Renal cortex interstitium (tissue), 11 donors: ENCODE measurements around the gene ZNF319. TPM values are rescaled to one million over a fixed set of nuclear protein-coding genes. Genes with fewer than 3 reads are reported as not detected.
A peak's percentile ranks its signal among the peaks of the same experiment; 100 is the strongest.
"Not testable (repeated sequence)": the region's sequence is repeated elsewhere in the genome, so short reads cannot be mapped to it uniquely, and the experiment has no call there.

Source experiments
- DNase-seq, 11 donors: peaks; one replicate each; pipeline ENCODE4 v3.0.0-alpha.2; 2013; ENCODE audit warnings: low read depth in 9 of 11, low spot score in 4 of 11; ENCODE audit errors: extremely low read depth in 1 of 11
- polyA plus RNA-seq, 3 donors: library from polyadenylated mRNA; unstranded; fragments of 120-200 nt; gene quantifications; one replicate each; pipeline ENCODE4 v1.2.1, GENCODE V29; 2013; ENCODE audit not compliant: insufficient read length in 3 of 3

ZNF319 gene
- polyA plus RNA-seq, 3 donors, result 9.2 to 12.8 (median 9.9) TPM

- DNase-seq, result not testable (repeated sequence)
These were observed 4.3 kb upstream of the ZNF319 start for GRCh38 chr16:58004736-58005135.

GRCh38 chr16:58002936-58003335 is 2.5 kb upstream of the ZNF319 start:
- no peak for DNase-seq

DNA sequence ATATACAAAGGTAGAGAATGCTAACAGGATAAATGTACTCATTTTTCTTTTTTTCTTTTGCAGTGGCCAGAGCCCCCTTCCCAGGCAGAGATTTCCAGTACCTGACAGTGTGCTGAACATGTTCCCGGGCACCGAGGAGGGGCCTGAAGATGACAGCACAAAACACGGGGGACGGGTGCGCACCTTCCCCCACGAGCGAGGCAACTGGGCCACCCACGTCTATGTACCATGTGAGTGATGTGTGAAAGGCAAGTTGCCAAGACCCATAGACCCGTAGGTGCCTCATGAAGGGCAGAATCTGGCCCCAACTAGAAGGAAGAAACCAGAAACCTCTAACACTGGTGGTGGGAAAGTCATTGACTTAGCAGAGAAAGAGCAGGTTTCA is 1.9 kb upstream of the ZNF319 start:
- no peak for DNase-seq

- no peak for DNase-seq
These were observed 1.4 kb upstream of the ZNF319 start for GRCh38 chr16:58001781-58002415.

DNA sequence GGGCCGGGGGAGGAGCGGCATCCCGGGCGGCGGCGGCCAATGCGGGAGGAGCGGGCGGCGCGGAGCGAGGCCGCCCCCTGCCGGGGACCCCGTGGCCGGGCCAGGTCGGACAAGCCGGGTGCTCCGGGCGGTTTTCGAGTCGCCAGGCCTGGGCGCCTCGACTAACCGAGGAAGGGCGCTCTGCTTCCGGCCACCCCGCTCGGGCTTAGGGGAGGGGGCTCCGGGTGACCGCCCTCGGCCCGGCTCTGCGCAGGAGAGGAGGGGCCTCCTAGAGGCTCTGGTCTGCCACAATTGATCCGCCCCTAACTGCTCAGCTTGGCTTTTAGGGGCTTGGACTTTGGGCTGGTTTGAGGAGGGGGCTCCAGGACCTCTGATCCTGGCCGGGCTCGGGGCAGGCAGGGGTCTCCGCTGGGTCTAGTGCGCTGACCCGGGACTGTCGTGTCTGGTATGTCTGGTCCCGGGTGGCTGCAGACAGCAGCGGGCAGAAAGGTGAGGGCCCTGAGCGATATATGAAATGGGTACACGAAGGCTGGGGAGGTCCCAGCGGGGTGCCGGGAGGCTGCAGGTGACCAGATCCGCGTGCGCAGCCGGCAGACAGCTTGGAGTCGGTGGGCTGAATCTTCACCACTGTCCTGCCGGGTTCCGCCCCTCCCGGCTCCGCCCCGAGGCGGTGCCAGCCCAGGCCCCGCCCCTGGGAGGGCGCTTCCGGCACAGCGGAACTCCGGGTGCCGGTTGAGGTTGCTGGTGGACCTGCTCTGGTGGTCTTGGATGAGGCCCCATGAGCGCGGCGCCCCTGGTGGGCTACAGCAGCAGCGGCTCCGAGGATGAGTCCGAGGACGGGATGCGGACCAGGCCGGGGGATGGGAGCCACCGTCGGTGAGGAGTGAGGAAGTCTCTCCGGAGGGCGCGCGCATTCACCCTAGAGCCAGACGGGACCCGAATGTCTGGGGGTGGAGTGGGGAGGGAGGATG is 519 bp upstream of the ZNF319 start, which contains the start of gene USB1:
Gene USB1 (plus strand): TSS at position 702 of the 971 bp plus-strand sequence. CDS start 77 bp downstream, at position 779.
- peak in 9 of 11 donors; percentile 72 to 83 (median 79) for DNase-seq

DNA sequence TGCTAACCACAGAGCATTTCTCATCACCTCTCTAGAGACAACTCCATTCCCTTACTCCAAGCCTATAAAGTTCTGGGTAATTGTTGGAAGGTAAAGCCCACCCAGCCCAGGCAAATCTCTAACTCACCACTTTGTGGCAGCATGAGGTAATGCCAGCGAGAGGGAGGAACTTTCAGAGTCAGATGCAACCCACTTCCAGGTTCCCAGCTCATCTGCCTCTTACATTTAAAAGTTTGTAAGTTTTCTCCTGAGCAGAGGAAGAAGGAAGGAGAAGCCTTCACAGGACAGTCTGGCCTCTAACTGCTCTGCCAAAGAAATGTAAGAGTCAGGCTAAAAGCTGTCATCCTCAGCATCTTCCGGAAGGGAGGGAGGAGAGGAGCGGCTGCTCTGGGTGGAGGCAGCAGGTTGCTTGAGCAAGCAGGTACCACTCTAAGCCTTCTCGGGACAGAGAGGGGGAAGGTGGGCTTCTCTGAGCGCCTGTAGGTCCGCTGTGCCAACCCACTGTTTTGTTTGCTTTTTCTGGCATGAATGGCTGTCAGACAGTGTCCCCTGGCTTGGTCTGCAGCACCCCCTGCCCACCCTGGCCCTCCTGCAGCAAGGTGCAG is 1.0 kb downstream of the ZNF319 start:
- DNase-seq, result no peak

DNA sequence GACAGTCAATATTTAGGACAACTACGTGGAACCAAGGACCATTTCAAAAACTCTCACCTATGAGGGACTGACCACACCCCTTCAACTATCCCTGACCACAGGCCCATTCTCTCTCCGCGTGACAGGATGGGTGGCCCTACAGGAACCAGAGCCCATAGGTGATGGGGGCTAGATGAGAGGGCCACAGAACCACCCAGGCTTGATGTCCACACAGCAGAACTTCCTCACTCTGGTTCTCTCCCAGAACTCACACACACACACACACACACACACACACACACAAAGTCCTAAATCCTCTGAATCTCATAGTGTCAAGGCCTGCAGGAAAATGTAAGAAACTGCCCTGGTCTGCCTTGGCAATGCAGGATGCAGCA is 1.5 kb downstream of the ZNF319 start:
- DNase-seq, result no peak

- no peak for DNase-seq
These were observed 2.0 kb downstream of the ZNF319 start for GRCh38 chr16:57998486-57998885.

DNA sequence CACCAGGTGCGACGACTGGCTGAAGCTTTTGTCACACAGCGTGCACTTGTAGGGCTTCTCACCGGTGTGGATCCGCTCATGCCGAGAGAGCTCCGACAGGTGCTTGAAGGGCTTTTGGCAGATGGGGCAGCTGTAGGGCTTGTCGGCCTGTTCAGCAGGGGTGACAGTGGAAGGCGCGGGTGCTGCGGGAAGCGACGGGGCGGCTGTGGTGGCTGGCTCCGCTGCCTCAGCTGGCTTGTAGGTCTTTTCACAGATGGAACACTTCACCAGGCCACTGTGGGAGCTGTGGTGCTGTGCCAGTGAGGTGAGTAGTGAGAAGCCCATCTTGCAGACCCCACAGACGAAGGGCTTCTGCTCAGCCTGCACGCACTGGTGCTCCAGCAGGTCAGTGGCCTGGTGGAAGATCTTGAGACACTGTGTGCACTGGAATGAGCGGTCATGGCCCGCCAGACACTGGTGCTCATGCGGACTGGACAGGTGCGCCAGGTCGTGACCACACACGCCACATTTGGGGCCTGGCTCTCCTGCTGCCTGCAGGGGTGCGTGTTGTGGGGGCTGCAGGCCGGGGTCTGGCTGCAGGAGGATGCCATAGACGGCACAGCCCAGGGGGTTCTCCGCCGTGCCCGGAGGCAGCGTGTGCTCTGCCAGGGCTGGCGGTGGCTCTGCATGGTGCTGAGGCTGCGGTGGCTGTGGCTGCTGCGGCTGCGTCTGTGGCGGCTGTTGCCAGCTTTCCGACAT is 2.8 kb downstream of the ZNF319 start:
- no peak for DNase-seq

- no peak for DNase-seq
These were observed 3.3 kb downstream of the ZNF319 start for GRCh38 chr16:57997176-57997527.

GRCh38 chr16:57996406-57997175 is 3.9 kb downstream of the ZNF319 start:
- no peak for DNase-seq

- DNase-seq, result no peak
These were observed 4.6 kb downstream of the ZNF319 start for GRCh38 chr16:57995721-57996405.

DNA sequence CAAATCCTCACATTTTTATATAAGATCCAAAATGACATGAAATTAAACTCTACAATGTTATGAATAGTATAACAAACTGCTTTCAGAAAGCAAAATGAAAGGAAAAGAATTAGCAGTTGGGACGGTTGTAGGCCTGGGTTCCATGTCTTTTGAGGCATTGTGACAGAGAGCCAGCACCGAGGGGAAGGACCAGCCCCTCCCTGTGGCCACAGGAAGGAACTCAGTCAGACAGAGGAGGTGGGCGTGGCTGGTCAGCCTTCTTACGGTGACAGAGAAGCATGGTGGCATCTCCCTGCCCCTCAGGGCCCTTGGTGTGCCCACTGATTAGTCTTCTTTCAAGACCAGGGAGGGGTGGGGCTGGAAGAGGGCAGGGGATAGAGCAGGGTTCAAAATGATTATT is 5.7 kb downstream of the ZNF319 start:
- DNase-seq, result no peak

GRCh38 chr16:57994361-57994760 is 6.1 kb downstream of the ZNF319 start:
- no peak for DNase-seq

DNA sequence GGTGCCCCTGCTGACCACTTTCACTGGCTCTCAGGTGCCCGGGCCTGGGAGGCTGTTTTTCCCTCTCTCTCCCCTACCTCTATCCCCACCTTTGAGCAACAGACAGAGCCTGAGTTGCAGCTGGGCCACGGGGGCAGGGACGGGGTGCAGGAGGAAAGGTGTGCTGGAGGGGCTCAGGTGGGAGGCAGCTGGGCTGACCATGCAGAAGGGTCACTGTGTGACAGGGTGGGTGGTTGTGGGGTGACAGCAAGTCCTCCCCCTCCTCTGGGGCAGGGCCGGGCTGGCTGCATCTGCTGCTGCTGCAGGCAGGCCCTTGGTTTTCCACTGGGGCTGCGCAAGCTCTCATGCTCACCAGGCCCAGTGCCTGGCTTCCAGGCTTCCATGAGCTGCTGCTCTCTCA is 6.6 kb downstream of the ZNF319 start:
- no peak for DNase-seq

- no peak for DNase-seq
These were observed 7.0 kb downstream of the ZNF319 start for GRCh38 chr16:57993438-57993837.

- DNase-seq, result no peak
These were observed 8.4 kb downstream of the ZNF319 start for GRCh38 chr16:57992084-57992483.

GRCh38 chr16:57991551-57992059 is 8.9 kb downstream of the ZNF319 start:
- DNase-seq, result no peak
